Activated naive CD4-positive, alpha-beta T cell treated with anti-CD3 and anti-CD28 coated beads, Interleukin-2, amount 10 ng/mL, durations not matched to agents 7 days and 5 days (primary cell): ENCODE data around the gene MCTP2.
"Not testable (repeated sequence)": the region's sequence is repeated elsewhere in the genome, so short reads cannot be mapped to it uniquely, and the experiment has no call there.

ENCODE experiments used
- CTCF ChIA-PET: fragments of 350-600 bp; sonication (Branson Sonifier 250); formaldehyde crosslinking; loops from one replicate; lab custom pipeline; 2021; ENCODE audit warnings: antibody characterized with exemption; lab: Charles Lee
- DNase-seq: peaks from one replicate; pipeline ENCODE4 v3.0.0-alpha.2; 2020
- H3K27ac Mint-ChIP-seq: one replicate; pipeline ENCODE4 v1.8.0; 2021; ENCODE audit warnings: mild to moderate bottlenecking, moderate library complexity, mixed read lengths
- H3K27me3 Mint-ChIP-seq: one replicate; pipeline ENCODE4 v1.8.0; 2021; ENCODE audit warnings: mild to moderate bottlenecking, mixed read lengths
- H3K36me3 Mint-ChIP-seq: one replicate; pipeline ENCODE4 v1.8.0; 2021; ENCODE audit warnings: mixed read lengths
- H3K4me1 Mint-ChIP-seq: one replicate; pipeline ENCODE4 v1.8.0; 2021; ENCODE audit warnings: mixed read lengths
- H3K4me3 Mint-ChIP-seq: one replicate; pipeline ENCODE4 v1.8.0; 2021; ENCODE audit warnings: mild to moderate bottlenecking, moderate library complexity, mixed read lengths
- H3K9me3 Mint-ChIP-seq: one replicate; pipeline ENCODE4 v1.8.0; 2021; ENCODE audit warnings: mixed read lengths

The MCTP2 gene

GRCh38 chr15:94242257-94242656, 10.9 kb downstream of the MCTP2 start:
- H3K27ac Mint-ChIP-seq = no peak overlapping the region
- DNase-seq = no peak
- no peaks in the 10 kb centered on the region for H3K9me3 Mint-ChIP-seq
- CTCF ChIA-PET = interaction anchor here (1.4 to 2.4 kb wide), 2 partner anchors 78 to 81 kb away, joined by 3 to 7 read pairs; no protein-coding TSS in a partner anchor
- peaks cover 21% of the 10 kb centered on the region for H3K4me1 Mint-ChIP-seq
- no peaks in the 10 kb centered on the region for H3K27me3 Mint-ChIP-seq
- no peak overlapping the region for H3K4me3 Mint-ChIP-seq
- H3K36me3 Mint-ChIP-seq = peaks cover 3% of the 10 kb centered on the region

- H3K36me3 Mint-ChIP-seq, H3K27ac Mint-ChIP-seq, DNase-seq, H3K4me3 Mint-ChIP-seq, H3K9me3 Mint-ChIP-seq, H3K27me3 Mint-ChIP-seq: not testable (repeated sequence)
- CTCF ChIA-PET = interaction anchor here (1.4 kb wide), 1 partner anchor 80 kb away, joined by 3 read pairs; no protein-coding TSS in a partner anchor
- peaks cover 14% of the 10 kb centered on the region for H3K4me1 Mint-ChIP-seq
These were observed 11.6 kb downstream of the MCTP2 start for GRCh38 chr15:94243003-94243402.

GRCh38 chr15:94243418-94243817, 12.1 kb downstream of the MCTP2 start:
- peaks cover 13% of the 10 kb centered on the region for H3K4me1 Mint-ChIP-seq
- CTCF ChIA-PET = no interaction called here
- no peaks in the 10 kb centered on the region for H3K36me3 Mint-ChIP-seq
- DNase-seq = no peak
- no peak overlapping the region for H3K27ac Mint-ChIP-seq
- H3K27me3 Mint-ChIP-seq = no peaks in the 10 kb centered on the region
- H3K4me3 Mint-ChIP-seq = no peak overlapping the region
- no peaks in the 10 kb centered on the region for H3K9me3 Mint-ChIP-seq

GRCh38 chr15:94246016-94246415, 14.7 kb downstream of the MCTP2 start:
- H3K4me3 Mint-ChIP-seq = no peak overlapping the region
- DNase-seq = no peak
- H3K27ac Mint-ChIP-seq = no peak overlapping the region
- no peaks in the 10 kb centered on the region for H3K27me3 Mint-ChIP-seq
- H3K9me3 Mint-ChIP-seq = no peaks in the 10 kb centered on the region
- no peaks in the 10 kb centered on the region for H3K4me1 Mint-ChIP-seq
- H3K36me3 Mint-ChIP-seq = peaks cover 2% of the 10 kb centered on the region
- CTCF ChIA-PET = no interaction called here

- no peak overlapping the region for H3K27ac Mint-ChIP-seq
- peaks cover 3% of the 10 kb centered on the region for H3K4me1 Mint-ChIP-seq
- H3K4me3 Mint-ChIP-seq = no peak overlapping the region
- CTCF ChIA-PET = interaction anchor here (1.4 kb wide), 1 partner anchor 15 kb away, joined by 3 read pairs; no protein-coding TSS in a partner anchor
- H3K27me3 Mint-ChIP-seq = no peaks in the 10 kb centered on the region
- H3K36me3 Mint-ChIP-seq = peaks cover 3% of the 10 kb centered on the region
- no peak for DNase-seq
- no peaks in the 10 kb centered on the region for H3K9me3 Mint-ChIP-seq
These were observed 16.7 kb downstream of the MCTP2 start for GRCh38 chr15:94247789-94248638.

GRCh38 chr15:94250801-94251200, 19.4 kb downstream of the MCTP2 start:
- peaks cover 16% of the 10 kb centered on the region for H3K4me1 Mint-ChIP-seq
- no peak for DNase-seq
- CTCF ChIA-PET = interaction anchor here (0.6 kb wide), 2 partner anchors 10 to 19 kb away, joined by 3 to 4 read pairs; no protein-coding TSS in a partner anchor
- H3K36me3 Mint-ChIP-seq = peaks cover 6% of the 10 kb centered on the region
- no peaks in the 10 kb centered on the region for H3K9me3 Mint-ChIP-seq
- H3K4me3 Mint-ChIP-seq = no peak overlapping the region
- H3K27me3 Mint-ChIP-seq = no peaks in the 10 kb centered on the region
- no peak overlapping the region for H3K27ac Mint-ChIP-seq

- H3K27ac Mint-ChIP-seq = no peak overlapping the region
- no peaks in the 10 kb centered on the region for H3K27me3 Mint-ChIP-seq
- H3K36me3 Mint-ChIP-seq = peaks cover 6% of the 10 kb centered on the region
- H3K9me3 Mint-ChIP-seq = no peaks in the 10 kb centered on the region
- no peak overlapping the region for H3K4me3 Mint-ChIP-seq
- DNase-seq = no peak
- CTCF ChIA-PET = no interaction called here
- H3K4me1 Mint-ChIP-seq = peaks cover 16% of the 10 kb centered on the region
These were observed 20.9 kb downstream of the MCTP2 start for GRCh38 chr15:94252223-94252766.

- no peak for DNase-seq
- H3K36me3 Mint-ChIP-seq = peaks cover 6% of the 10 kb centered on the region
- no peaks in the 10 kb centered on the region for H3K27me3 Mint-ChIP-seq
- no peak overlapping the region for H3K4me3 Mint-ChIP-seq
- no peak overlapping the region for H3K27ac Mint-ChIP-seq
- H3K9me3 Mint-ChIP-seq = no peaks in the 10 kb centered on the region
- H3K4me1 Mint-ChIP-seq = peaks cover 16% of the 10 kb centered on the region
- CTCF ChIA-PET = interaction anchor here (0.9 kb wide), 1 partner anchor 89 kb away, joined by 3 read pairs; no protein-coding TSS in a partner anchor
These were observed 21.6 kb downstream of the MCTP2 start for GRCh38 chr15:94252906-94253491.

- Mint-ChIP-seq H3K27me3 (no peaks in the 10 kb centered on the region), H3K36me3 (peaks cover 6% of the 10 kb centered on the region), H3K27ac (no peak overlapping the region), H3K9me3 (no peaks in the 10 kb centered on the region), H3K4me1 (peaks cover 20% of the 10 kb centered on the region), H3K4me3 (no peak overlapping the region)
- CTCF ChIA-PET = interaction anchor here (0.9 kb wide), 1 partner anchor 90 kb away, joined by 3 read pairs; no protein-coding TSS in a partner anchor
- DNase-seq = no peak
These were observed 22.4 kb downstream of the MCTP2 start for GRCh38 chr15:94253742-94254141.

GRCh38 chr15:94255540-94255939, 24.2 kb downstream of the MCTP2 start:
- Mint-ChIP-seq H3K27ac (no peak overlapping the region), H3K9me3 (no peaks in the 10 kb centered on the region), H3K36me3 (peaks cover 4% of the 10 kb centered on the region), H3K4me3 (no peak overlapping the region), H3K27me3 (no peaks in the 10 kb centered on the region), H3K4me1 (peaks cover 20% of the 10 kb centered on the region)
- DNase-seq = no peak
- CTCF ChIA-PET = interaction anchor here (0.7 to 1.0 kb wide), 2 partner anchors 28 to 91 kb away, joined by 3 read pairs; no protein-coding TSS in a partner anchor

DNA sequence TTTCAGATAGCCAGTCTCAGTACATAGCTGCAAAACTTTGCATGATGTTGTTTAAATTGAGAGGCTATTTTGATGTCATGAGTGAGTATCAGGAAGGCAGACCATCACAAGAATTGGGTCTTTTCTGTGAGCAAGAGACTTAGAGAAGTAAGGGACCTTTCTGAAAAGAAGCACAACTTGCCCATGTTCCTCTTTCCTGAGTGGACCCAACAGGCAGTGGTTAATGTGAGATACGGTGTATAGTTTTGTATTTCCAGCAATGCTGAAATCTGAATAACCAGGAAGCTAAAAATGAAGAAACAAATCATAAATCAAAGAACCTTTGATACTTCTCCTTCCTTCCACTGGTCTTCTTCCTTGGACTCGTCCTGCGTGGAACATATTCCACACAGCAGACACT, 25.1 kb downstream of the MCTP2 start:
- Mint-ChIP-seq H3K4me3 (no peak overlapping the region), H3K27ac (no peak overlapping the region), H3K9me3 (no peaks in the 10 kb centered on the region), H3K36me3 (peaks cover 4% of the 10 kb centered on the region), H3K4me1 (peaks cover 20% of the 10 kb centered on the region), H3K27me3 (no peaks in the 10 kb centered on the region)
- no peak for DNase-seq
- CTCF ChIA-PET = interaction anchor here (1.3 kb wide), 1 partner anchor 26 kb away, joined by 3 read pairs; no protein-coding TSS in a partner anchor

DNA sequence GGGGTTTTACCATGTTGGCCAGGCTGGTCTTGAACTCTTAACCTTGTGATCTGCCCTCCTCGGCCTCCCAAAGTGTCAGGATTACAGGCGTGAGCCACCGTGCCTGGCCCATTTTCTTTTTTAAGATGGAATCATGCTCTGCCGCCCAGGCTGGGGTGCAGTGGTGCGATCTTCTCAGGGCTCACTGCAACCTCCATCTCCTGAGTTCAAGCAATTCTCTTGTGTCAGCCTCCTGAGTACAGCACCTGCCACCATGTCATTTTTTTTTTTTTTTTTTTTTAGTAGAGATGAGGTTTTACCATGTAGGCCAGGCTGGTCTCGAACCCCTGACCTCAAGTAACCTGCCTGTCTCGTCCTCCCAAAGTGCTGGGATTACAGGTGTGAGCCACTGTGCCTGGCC, 26.4 kb downstream of the MCTP2 start:
- CTCF ChIA-PET, H3K4me3 Mint-ChIP-seq, H3K27me3 Mint-ChIP-seq, DNase-seq, H3K27ac Mint-ChIP-seq, H3K9me3 Mint-ChIP-seq, H3K36me3 Mint-ChIP-seq: not testable (repeated sequence)
- peaks cover 19% of the 10 kb centered on the region for H3K4me1 Mint-ChIP-seq

DNA sequence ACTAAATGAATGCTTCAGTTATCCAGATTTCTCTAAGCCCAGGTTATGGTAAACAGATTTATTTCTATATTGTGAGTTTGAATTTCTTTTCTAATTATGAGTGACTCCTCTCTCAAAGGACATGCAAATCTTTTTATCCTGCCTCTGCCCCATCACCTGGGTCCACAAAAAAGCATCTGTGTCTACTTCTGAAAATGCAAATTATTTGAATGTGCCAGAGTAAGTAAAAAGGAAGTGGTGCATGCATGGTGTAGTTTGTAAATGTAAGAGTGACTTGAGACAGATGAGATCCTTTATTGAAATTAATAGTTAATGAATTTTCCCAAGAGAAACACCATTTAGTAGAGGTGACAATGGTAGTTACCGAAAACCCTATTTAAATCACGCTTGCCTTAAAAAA, 26.9 kb downstream of the MCTP2 start:
- Mint-ChIP-seq H3K9me3 (no peaks in the 10 kb centered on the region), H3K27ac (no peak overlapping the region), H3K4me3 (no peak overlapping the region)

DNA sequence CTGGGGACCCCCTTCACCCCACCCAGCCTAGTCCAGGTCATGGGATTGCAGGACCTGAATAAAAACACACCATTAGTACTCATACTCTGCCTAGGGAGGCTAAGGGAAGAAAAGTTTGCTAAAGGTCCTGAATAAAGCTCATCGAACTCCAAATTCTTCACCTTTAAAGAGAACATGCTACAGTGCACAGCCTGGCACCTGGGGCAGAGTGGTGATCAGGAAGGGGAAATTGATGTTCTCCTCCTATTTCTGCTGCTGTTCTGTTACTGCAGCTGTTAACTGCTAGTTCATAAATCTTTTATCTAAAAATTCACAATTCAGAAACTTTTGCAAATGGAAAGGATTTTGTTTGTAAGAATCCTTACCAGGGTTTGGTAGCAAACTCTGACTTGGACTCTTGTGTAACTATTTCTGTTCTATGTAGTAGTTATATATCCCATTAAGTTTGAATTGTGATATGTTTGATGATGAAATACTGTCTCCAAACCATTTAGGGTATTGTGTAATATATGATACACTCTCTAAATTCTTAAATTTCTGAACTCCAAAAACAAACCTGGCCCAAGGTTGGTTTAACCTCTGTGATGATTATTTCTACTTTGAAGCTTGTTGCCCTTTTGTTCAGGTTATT, 27.9 kb downstream of the MCTP2 start:
- CTCF ChIA-PET = no interaction called here
- H3K9me3 Mint-ChIP-seq = no peaks in the 10 kb centered on the region
- no peak overlapping the region for H3K4me3 Mint-ChIP-seq
- peaks cover 7% of the 10 kb centered on the region for H3K4me1 Mint-ChIP-seq
- no peak for DNase-seq
- no peaks in the 10 kb centered on the region for H3K27me3 Mint-ChIP-seq
- H3K27ac Mint-ChIP-seq = no peak overlapping the region
- H3K36me3 Mint-ChIP-seq = no peaks in the 10 kb centered on the region

More for the DNA sequence above, 26.9 kb downstream of the MCTP2 start:
- H3K4me1 Mint-ChIP-seq = peaks cover 15% of the 10 kb centered on the region
- no peak for DNase-seq
- H3K36me3 Mint-ChIP-seq = peaks cover under 1% of the 10 kb centered on the region
- H3K27me3 Mint-ChIP-seq = no peaks in the 10 kb centered on the region
- CTCF ChIA-PET = no interaction called here
